ENCODE data around the gene DCANP1.

The DCANP1 gene

DNA sequence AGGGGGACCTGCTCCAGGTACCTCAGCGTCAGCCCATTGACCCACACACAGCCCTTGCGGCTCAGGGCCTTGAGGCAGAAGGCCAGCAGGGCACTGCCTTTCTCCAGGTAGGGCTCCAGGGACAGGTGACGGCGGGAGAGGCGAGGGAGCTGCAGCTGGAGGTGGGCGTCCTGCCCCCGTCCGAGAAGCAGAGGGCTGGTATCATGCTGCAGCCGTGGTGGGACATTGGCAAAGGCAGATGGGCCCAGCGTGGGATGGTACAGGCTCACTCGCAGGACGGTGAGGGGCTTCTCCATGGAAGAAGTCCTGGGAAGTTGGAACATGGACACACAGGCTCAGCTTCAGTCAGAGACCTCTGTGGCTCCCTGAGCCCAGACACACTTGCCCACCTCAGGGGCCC is 2.5 kb upstream of the DCANP1 start:
- no peaks in the 10 kb centered on the region for H4K20me1 ChIP-seq (ENCODE audit: insufficient read depth, low read length)
- H3F3A ChIP-seq (ENCODE audit: insufficient read depth, low read length): no peaks in the 10 kb centered on the region
- TF ChIP-seq, protein P1, sequence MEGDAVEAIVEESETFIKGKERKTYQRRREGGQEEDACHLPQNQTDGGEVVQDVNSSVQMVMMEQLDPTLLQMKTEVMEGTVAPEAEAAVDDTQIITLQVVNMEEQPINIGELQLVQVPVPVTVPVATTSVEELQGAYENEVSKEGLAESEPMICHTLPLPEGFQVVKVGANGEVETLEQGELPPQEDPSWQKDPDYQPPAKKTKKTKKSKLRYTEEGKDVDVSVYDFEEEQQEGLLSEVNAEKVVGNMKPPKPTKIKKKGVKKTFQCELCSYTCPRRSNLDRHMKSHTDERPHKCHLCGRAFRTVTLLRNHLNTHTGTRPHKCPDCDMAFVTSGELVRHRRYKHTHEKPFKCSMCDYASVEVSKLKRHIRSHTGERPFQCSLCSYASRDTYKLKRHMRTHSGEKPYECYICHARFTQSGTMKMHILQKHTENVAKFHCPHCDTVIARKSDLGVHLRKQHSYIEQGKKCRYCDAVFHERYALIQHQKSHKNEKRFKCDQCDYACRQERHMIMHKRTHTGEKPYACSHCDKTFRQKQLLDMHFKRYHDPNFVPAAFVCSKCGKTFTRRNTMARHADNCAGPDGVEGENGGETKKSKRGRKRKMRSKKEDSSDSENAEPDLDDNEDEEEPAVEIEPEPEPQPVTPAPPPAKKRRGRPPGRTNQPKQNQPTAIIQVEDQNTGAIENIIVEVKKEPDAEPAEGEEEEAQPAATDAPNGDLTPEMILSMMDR (IDR thresholded peaks at IDR 0.05; ENCODE audit: low read length): no peak
- no peak for TF ChIP-seq EZH2 (IDR thresholded peaks at IDR 0.05; ENCODE audit: borderline replicate concordance, low read length)
- H3K9ac ChIP-seq (ENCODE audit: low read length): no peak overlapping the region
- no peaks in the 10 kb centered on the region for H3K79me2 ChIP-seq (ENCODE audit: insufficient read depth, low read length)
- H2AFZ ChIP-seq (ENCODE audit: low read length): no peak overlapping the region
- no peaks in the 10 kb centered on the region for H3K9me2 ChIP-seq (ENCODE audit: low read depth, low read length)
- no peaks in the 10 kb centered on the region for H3K36me3 ChIP-seq (ENCODE audit: insufficient read depth, low read length)
- H3K4me3 ChIP-seq (ENCODE audit: low read depth, low read length, poor library complexity, severe bottlenecking): no peak overlapping the region
- no peak overlapping the region for H3K27ac ChIP-seq (ENCODE audit: low read depth, low read length, poor library complexity, severe bottlenecking)
- H3K9me3 ChIP-seq (ENCODE audit: low read length): no peaks in the 10 kb centered on the region
- no peaks in the 10 kb centered on the region for H3K4me1 ChIP-seq (ENCODE audit: insufficient read depth, low read length, severe bottlenecking)
- no peak overlapping the region for H3K4me2 ChIP-seq (ENCODE audit: low read length)
- H3K27me3 ChIP-seq (ENCODE audit: insufficient read depth, low read length): no peaks in the 10 kb centered on the region; the same call in 1 of the 2 replicates

DNA sequence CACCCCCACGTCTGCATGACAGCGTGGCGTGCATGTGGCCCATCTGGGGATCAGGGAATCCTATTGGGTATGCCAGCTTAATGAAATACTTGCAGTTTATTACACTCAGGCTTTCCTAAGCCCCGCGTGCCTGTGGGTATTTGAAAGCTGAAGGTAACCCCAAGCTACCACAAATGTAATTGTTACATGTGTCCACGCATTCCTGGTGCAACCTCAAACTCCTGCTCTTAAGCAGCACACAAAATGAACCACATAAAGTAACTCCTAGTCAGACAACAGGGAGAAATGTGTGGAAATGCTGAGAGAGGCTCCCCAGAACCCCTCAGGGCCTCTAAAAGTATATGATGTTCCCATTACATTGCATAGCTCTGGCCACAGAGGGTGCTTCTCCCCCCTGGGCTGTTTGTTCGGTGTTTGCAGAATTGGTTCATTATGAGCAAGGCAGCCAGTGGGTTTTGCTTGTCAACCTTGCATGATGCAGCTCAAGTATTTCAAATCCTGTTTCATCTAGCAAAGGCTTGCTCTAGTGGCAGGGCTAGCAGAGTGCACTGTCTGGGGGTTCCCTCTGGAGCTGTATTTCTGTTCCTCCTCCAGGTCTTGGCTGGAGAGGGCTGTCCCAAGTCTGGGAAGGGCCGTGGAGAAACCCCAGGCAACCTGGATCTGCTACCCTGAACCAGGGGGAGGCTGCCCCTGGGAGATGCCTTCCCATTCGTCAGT is 1.8 kb upstream of the DCANP1 start:
- TF ChIP-seq, protein P1 (IDR thresholded peaks at IDR 0.05; ENCODE audit: low read length): no peak
- TF ChIP-seq EZH2 (IDR thresholded peaks at IDR 0.05; ENCODE audit: borderline replicate concordance, low read length): no peak
- Histone ChIP-seq H3K27me3 (ENCODE audit: insufficient read depth, low read length) (no peaks in the 10 kb centered on the region; the same call in 1 of the 2 replicates), H3K4me2 (ENCODE audit: low read length) (no peak overlapping the region), H3K9ac (ENCODE audit: low read length) (no peak overlapping the region), H4K20me1 (ENCODE audit: insufficient read depth, low read length) (no peaks in the 10 kb centered on the region), H3K4me1 (ENCODE audit: insufficient read depth, low read length, severe bottlenecking) (no peaks in the 10 kb centered on the region), H3K9me2 (ENCODE audit: low read depth, low read length) (no peaks in the 10 kb centered on the region), H3K27ac (ENCODE audit: low read depth, low read length, poor library complexity, severe bottlenecking) (no peak overlapping the region), H2AFZ (ENCODE audit: low read length) (no peak overlapping the region), H3K79me2 (ENCODE audit: insufficient read depth, low read length) (no peaks in the 10 kb centered on the region), H3F3A (ENCODE audit: insufficient read depth, low read length) (no peaks in the 10 kb centered on the region), H3K4me3 (ENCODE audit: low read depth, low read length, poor library complexity, severe bottlenecking) (no peak overlapping the region), H3K36me3 (ENCODE audit: insufficient read depth, low read length) (no peaks in the 10 kb centered on the region), H3K9me3 (ENCODE audit: low read length) (no peaks in the 10 kb centered on the region)

DNA sequence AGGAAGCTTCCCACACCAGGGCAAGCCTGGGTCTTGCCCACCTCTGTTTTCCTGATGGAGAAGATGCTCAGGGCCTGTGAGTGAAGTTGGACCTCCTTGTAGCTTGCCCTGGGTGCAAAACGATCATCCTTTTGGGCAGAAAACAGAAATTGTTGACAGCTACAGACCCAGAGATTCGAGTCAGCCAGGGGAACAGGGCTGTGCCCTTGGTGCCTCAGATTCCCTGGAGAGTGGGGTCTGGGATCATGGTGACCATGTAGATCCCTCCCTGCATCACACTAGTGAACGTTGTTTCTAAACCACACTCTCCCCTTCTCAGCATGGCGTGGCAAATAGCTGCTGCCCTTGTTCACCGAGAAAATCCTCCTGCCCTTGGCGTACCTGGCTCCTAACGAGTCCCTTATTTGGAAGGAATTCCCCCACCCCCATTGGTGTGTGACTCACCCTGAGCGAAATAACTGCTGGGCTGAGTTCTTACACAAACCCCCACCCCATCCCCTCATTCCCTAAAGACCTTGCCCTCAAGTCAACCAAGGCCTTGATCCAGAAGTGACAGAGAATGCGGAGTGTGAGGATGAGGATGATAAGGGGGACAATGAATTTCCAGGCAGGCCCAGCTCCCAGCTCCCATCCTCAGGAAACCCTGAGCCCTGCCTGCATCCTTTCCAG is 1.1 kb upstream of the DCANP1 start:
- H3F3A ChIP-seq (ENCODE audit: insufficient read depth, low read length): no peaks in the 10 kb centered on the region
- no peaks in the 10 kb centered on the region; the same call in 1 of the 2 replicates for H3K27me3 ChIP-seq (ENCODE audit: insufficient read depth, low read length)
- H3K27ac ChIP-seq (ENCODE audit: low read depth, low read length, poor library complexity, severe bottlenecking): no peak overlapping the region
- no peak overlapping the region for H2AFZ ChIP-seq (ENCODE audit: low read length)
- no peaks in the 10 kb centered on the region for H3K4me1 ChIP-seq (ENCODE audit: insufficient read depth, low read length, severe bottlenecking)
- H3K79me2 ChIP-seq (ENCODE audit: insufficient read depth, low read length): no peaks in the 10 kb centered on the region
- H3K9me3 ChIP-seq (ENCODE audit: low read length): no peaks in the 10 kb centered on the region
- no peak overlapping the region for H3K4me2 ChIP-seq (ENCODE audit: low read length)
- no peaks in the 10 kb centered on the region for H3K9me2 ChIP-seq (ENCODE audit: low read depth, low read length)
- H3K9ac ChIP-seq (ENCODE audit: low read length): no peak overlapping the region
- no peaks in the 10 kb centered on the region for H4K20me1 ChIP-seq (ENCODE audit: insufficient read depth, low read length)
- TF ChIP-seq, protein P1 (IDR thresholded peaks at IDR 0.05; ENCODE audit: low read length): no peak
- TF ChIP-seq EZH2 (IDR thresholded peaks at IDR 0.05; ENCODE audit: borderline replicate concordance, low read length): no peak
- no peaks in the 10 kb centered on the region for H3K36me3 ChIP-seq (ENCODE audit: insufficient read depth, low read length)
- no peak overlapping the region for H3K4me3 ChIP-seq (ENCODE audit: low read depth, low read length, poor library complexity, severe bottlenecking)
